A172 (cell line): ENCODE data around the gene TICRR. TPM values are rescaled to one million over a fixed set of nuclear protein-coding genes. Genes with fewer than 3 reads are reported as not detected.
"Not testable (repeated sequence)": the region's sequence is repeated elsewhere in the genome, so short reads cannot be mapped to it uniquely, and the experiment has no call there.

Experiments
- DNase-seq: peaks from one replicate; pipeline ENCODE4 v3.0.0-alpha.2; 2015; ENCODE audit warnings: low spot score
- total RNA-seq: library from RNA; depleted of rRNA; stranded (reverse); fragments of >200 nt; shearing (Covaris generic); gene quantifications from 2 replicates; pipeline ENCODE4 v1.2.3, GENCODE V29; 2014

Gene TICRR
- total RNA-seq, 1 experiment from 2014 or later = 6.4 TPM

- no peak for DNase-seq
Observed at GRCh38 chr15:89569090-89569745, 6.1 kb upstream of the TICRR start.

- DNase-seq = no peak
Observed at GRCh38 chr15:89575656-89576416, 567 bp downstream of the TICRR start.

- DNase-seq = no peak
Observed at GRCh38 chr15:89576417-89576773, 1.1 kb downstream of the TICRR start.

- DNase-seq = no peak
Observed at GRCh38 chr15:89577776-89578115, 2.5 kb downstream of the TICRR start.

- DNase-seq = no peak
Observed at GRCh38 chr15:89578146-89578545, 2.9 kb downstream of the TICRR start.

- not testable (repeated sequence) for DNase-seq
Observed at GRCh38 chr15:89580747-89581146, 5.5 kb downstream of the TICRR start.

GRCh38 chr15:89586651-89587050, 11.4 kb downstream of the TICRR start:
- no peak for DNase-seq

GRCh38 chr15:89587955-89588354, 12.7 kb downstream of the TICRR start:
- peak; percentile 59 for DNase-seq

GRCh38 chr15:89591834-89592233, 16.6 kb downstream of the TICRR start:
- no peak for DNase-seq

GRCh38 chr15:89593018-89593417, 17.7 kb downstream of the TICRR start:
- no peak for DNase-seq

GRCh38 chr15:89599021-89599420, 23.8 kb downstream of the TICRR start:
- no peak for DNase-seq

- no peak for DNase-seq
Observed at GRCh38 chr15:89611317-89611716, 36.0 kb downstream of the TICRR start.

GRCh38 chr15:89613031-89613430, 37.8 kb downstream of the TICRR start:
- no peak for DNase-seq

- no peak for DNase-seq
Observed at GRCh38 chr15:89614164-89614563, 38.9 kb downstream of the TICRR start.

GRCh38 chr15:89615135-89615534, 39.9 kb downstream of the TICRR start:
- DNase-seq = no peak

GRCh38 chr15:89616228-89616627, 41.0 kb downstream of the TICRR start:
- no peak for DNase-seq

GRCh38 chr15:89621547-89621946, 46.3 kb downstream of the TICRR start:
- no peak for DNase-seq

GRCh38 chr15:89623165-89623564, 47.9 kb downstream of the TICRR start:
- no peak for DNase-seq

GRCh38 chr15:89625716-89626115, 50.4 kb downstream of the TICRR start:
- no peak for DNase-seq

GRCh38 chr15:89627256-89627970, 52.1 kb downstream of the TICRR start:
- DNase-seq = no peak

GRCh38 chr15:89628301-89628700, 53.0 kb downstream of the TICRR start:
- DNase-seq = no peak

GRCh38 chr15:89628806-89629715, 53.8 kb downstream of the TICRR start:
- no peak for DNase-seq
